CD14-positive monocyte (primary cell): ENCODE measurements around the gene NCF2. TPM values are rescaled to one million over a fixed set of nuclear protein-coding genes. Genes with fewer than 3 reads are reported as not detected.

Experiments
- DNase-seq, 3 donors: peaks; one replicate each; pipeline ENCODE4 v3.0.0-alpha.2; 2011 to 2022
- H2AFZ ChIP-seq: 2 replicates; pipeline ENCODE4 v1.6.0; 2012; ENCODE audit warnings: mild to moderate bottlenecking, low read depth, low read length, inconsistent platforms; ENCODE audit not compliant: insufficient read depth, poor library complexity, severe bottlenecking
- H3K27ac ChIP-seq, 2 donors: 1 replicate in 1 of 2; 2 replicates in 1 of 2; pipeline ENCODE4 v1.5.1; 2012 to 2013; ENCODE audit warnings: low read length in 2 of 2, control low read depth in 1 of 2, inconsistent platforms in 1 of 2, low read depth in 1 of 2, mild to moderate bottlenecking in 1 of 2
- H3K27me3 ChIP-seq, 2 donors: one replicate each; pipeline versions ENCODE4 v1.6.0 to v1.6.1; 2011 to 2013; ENCODE audit warnings: low read length in 2 of 2; ENCODE audit not compliant: control insufficient read depth in 2 of 2, insufficient read depth in 2 of 2
- H3K36me3 ChIP-seq, 2 donors: replicated peaks in 1 of 2; 1 replicate in 1 of 2; 2 replicates in 1 of 2; pipeline versions ENCODE4 v1.5.1 to v1.6.1; 2012 to 2013; ENCODE audit warnings: low read length in 2 of 2, control low read depth in 1 of 2, inconsistent platforms in 1 of 2, mild to moderate bottlenecking in 1 of 2; ENCODE audit not compliant: insufficient read depth in 2 of 2, control insufficient read depth in 1 of 2
- H3K4me1 ChIP-seq, 2 donors: 1 replicate in 1 of 2; 2 replicates in 1 of 2; pipeline versions ENCODE4 v1.5.1 to v1.6.1; 2012 to 2013; ENCODE audit warnings: low read length in 2 of 2, control low read depth in 1 of 2, inconsistent platforms in 1 of 2, mild to moderate bottlenecking in 1 of 2, moderate library complexity in 1 of 2; ENCODE audit not compliant: insufficient read depth in 2 of 2, control insufficient read depth in 1 of 2
- H3K4me2 ChIP-seq: replicated peaks from 2 replicates; pipeline ENCODE3; 2012; ENCODE audit warnings: low read length, moderate library complexity, mild to moderate bottlenecking; ENCODE audit not compliant: poor library complexity, severe bottlenecking; ENCODE audit errors: extremely low read depth
- H3K4me3 ChIP-seq, 3 experiments: fragments of 200-600 bp in 1 of 3; sonication (generic) in 1 of 3; replicated peaks in 1 of 3; 1 replicate in 2 of 3; 2 replicates in 1 of 3; pipeline ENCODE4 v1.5.1; 2011 to 2013; ENCODE audit warnings: low read length in 3 of 3, mild to moderate bottlenecking in 3 of 3, control low read depth in 2 of 3, low read depth in 2 of 3, inconsistent platforms in 1 of 3, moderate library complexity in 1 of 3
- H3K79me2 ChIP-seq: 2 replicates; pipeline ENCODE4 v1.6.0; 2012; ENCODE audit warnings: mild to moderate bottlenecking, control low read depth, inconsistent platforms, low read length, moderate library complexity; ENCODE audit not compliant: insufficient read depth
- H3K9ac ChIP-seq: 2 replicates; pipeline ENCODE4 v1.6.0; 2017; ENCODE audit warnings: low read length, mild to moderate bottlenecking; ENCODE audit not compliant: insufficient read depth, poor library complexity, severe bottlenecking
- H3K9me3 ChIP-seq, 2 donors: replicated peaks in 1 of 2; 1 replicate in 1 of 2; 2 replicates in 1 of 2; pipeline versions ENCODE4 v1.5.1 to v1.6.1; 2012 to 2013; ENCODE audit warnings: low read length in 2 of 2, control low read depth in 1 of 2; ENCODE audit not compliant: control insufficient read depth in 1 of 2, insufficient read depth in 1 of 2
- H4K20me1 ChIP-seq: 2 replicates; pipeline ENCODE4 v1.6.0; 2012; ENCODE audit warnings: mild to moderate bottlenecking, low read length, control low read depth, moderate library complexity; ENCODE audit not compliant: insufficient read depth
- H3K27ac Mint-ChIP-seq, 7 donors: one replicate each; pipeline ENCODE4 v1.8.0; 2020; ENCODE audit warnings: mild to moderate bottlenecking in 7 of 7, mixed read lengths in 7 of 7, moderate library complexity in 6 of 7, inconsistent platforms in 2 of 7
- H3K27me3 Mint-ChIP-seq, 3 donors: one replicate each; pipeline ENCODE4 v1.8.0; 2021 to 2022; ENCODE audit warnings: low read depth in 3 of 3, mild to moderate bottlenecking in 3 of 3, mixed read lengths in 3 of 3, moderate library complexity in 3 of 3, inconsistent platforms in 1 of 3
- H3K36me3 Mint-ChIP-seq, 2 donors: one replicate each; pipeline ENCODE4 v1.8.0; 2020; ENCODE audit warnings: mixed read lengths in 2 of 2, inconsistent platforms in 1 of 2, mild to moderate bottlenecking in 1 of 2
- H3K4me1 Mint-ChIP-seq: one replicate; pipeline ENCODE4 v1.8.0; 2020; ENCODE audit warnings: mild to moderate bottlenecking, mixed read lengths
- H3K4me3 Mint-ChIP-seq, 2 donors: one replicate each; pipeline ENCODE4 v1.8.0; 2020; ENCODE audit warnings: mild to moderate bottlenecking in 2 of 2, mixed read lengths in 2 of 2, moderate library complexity in 1 of 2
- H3K9me3 Mint-ChIP-seq, 7 donors: one replicate each; pipeline ENCODE4 v1.8.0; 2020 to 2022; ENCODE audit warnings: mixed read lengths in 7 of 7, mild to moderate bottlenecking in 6 of 7, moderate library complexity in 6 of 7, inconsistent platforms in 2 of 7
- CTCF ChIP-seq: fragments of 200-600 bp; IDR thresholded peaks from one replicate; pipeline ENCODE4 v1.8.0; 2022; ENCODE audit warnings: antibody characterized with exemption, mild to moderate bottlenecking
- WGBS: methylation state at CpG from one replicate; pipeline ENCODE4 v1.1.5; 2013; ENCODE audit warnings: missing lambda C conversion rate; ENCODE audit not compliant: insufficient coverage; 5-methylcytosine and 5-hydroxymethylcytosine counted together
- intact Hi-C, 2 donors: fragments of 100-400 bp; cut with micrococcal nuclease; formaldehyde crosslinking; loops; one replicate each; pipeline versions ENCODE4 v1.15.0 to v1.15.1; 2023
- polyA plus RNA-seq, 3 donors: library from polyadenylated mRNA; depleted of rRNA in 1 of 3; unstranded in 2 of 3; stranded (reverse) in 1 of 3; fragments of 300-500 nt in 2 of 3; fragments of >200 nt in 1 of 3; fragmentation: Illumina TruSeq in 2 of 3; gene quantifications; 1 replicate in 2 of 3; 2 replicates in 1 of 3; pipeline ENCODE4 v1.2.3, GENCODE V29; 2012 to 2021

Gene NCF2
- polyA plus RNA-seq, 3 donors, result 509 to 697 (median 557) TPM

GRCh38 chr1:183551924-183552323 lies 38.3 kb downstream of the NCF2 start:
- no peak overlapping the region for H3K9ac ChIP-seq
- WGBS, result 87% methylated on average over 3 of the region's 9 CpGs
- no peaks in the 10 kb centered on the region for H3K4me1 ChIP-seq
- peak overlapping the region in 6 of 7 donors; percentile 41 to 83 (median 68) for H3K27ac Mint-ChIP-seq
- H3K4me3 Mint-ChIP-seq, result no peak overlapping the region
- H4K20me1 ChIP-seq, result peaks cover 88% of the 10 kb centered on the region
- no peaks in the 10 kb centered on the region for H3K9me3 Mint-ChIP-seq
- no peaks in the 10 kb centered on the region for H3K27me3 Mint-ChIP-seq
- no peaks in the 10 kb centered on the region for H3K27me3 ChIP-seq
- H3K36me3 Mint-ChIP-seq, result peaks cover 80 to 89% of the 10 kb centered on the region in 2 donors
- peak overlapping the region; percentile 7 to 66 for H3K27ac ChIP-seq
- H3K9me3 ChIP-seq, result no peaks in the 10 kb centered on the region
- intact Hi-C loops, result loop anchor here in 1 of 2 donors (10.0 kb wide), 1 partner anchor 697 kb away; no protein-coding TSS in a partner anchor
- no peak for DNase-seq
- no peak overlapping the region for H3K4me3 ChIP-seq
- TF ChIP-seq CTCF, result no peak
- H2AFZ ChIP-seq, result no peak overlapping the region
- peaks cover 6% of the 10 kb centered on the region for H3K4me1 Mint-ChIP-seq
- peaks cover 80 to 100% of the 10 kb centered on the region in 2 donors for H3K36me3 ChIP-seq
- no peak overlapping the region for H3K4me2 ChIP-seq
- no peaks in the 10 kb centered on the region for H3K79me2 ChIP-seq

GRCh38 chr1:183550915-183551314 lies 39.3 kb downstream of the NCF2 start:
- Histone ChIP-seq H3K79me2 (no peaks in the 10 kb centered on the region), H3K4me3 (no peak overlapping the region), H3K36me3 (peaks cover 80 to 100% of the 10 kb centered on the region in 2 donors), H4K20me1 (peaks cover 78% of the 10 kb centered on the region), H2AFZ (no peak overlapping the region), H3K9me3 (no peaks in the 10 kb centered on the region), H3K4me2 (no peak overlapping the region), H3K27me3 (no peaks in the 10 kb centered on the region), H3K9ac (no peak overlapping the region), H3K27ac (peak overlapping the region in 1 of 2 donors; percentile 66), H3K4me1 (no peaks in the 10 kb centered on the region)
- Mint-ChIP-seq H3K4me1 (peaks cover 6% of the 10 kb centered on the region), H3K27me3 (no peaks in the 10 kb centered on the region), H3K4me3 (no peak overlapping the region), H3K36me3 (peaks cover 78 to 89% of the 10 kb centered on the region in 2 donors), H3K9me3 (no peaks in the 10 kb centered on the region), H3K27ac (peak overlapping the region in 3 of 7 donors; percentile 22 to 39 (median 27))
- intact Hi-C loops, result loop anchor here in 1 of 2 donors (10.0 kb wide), 1 partner anchor 696 kb away; no protein-coding TSS in a partner anchor
- TF ChIP-seq CTCF, result no peak
- DNase-seq, result no peak
- WGBS, result 100% methylated on average over 1 of the region's 3 CpGs
